Activated T-helper 17 cell treated with anti-CD3 and anti-CD28 coated beads, Interleukin-2, amount 50 U/mL, for 72 hours (primary cell): Measurements from ENCODE around the gene EIF1. TPM values are rescaled to one million over a fixed set of nuclear protein-coding genes. Genes with fewer than 3 reads are reported as not detected.

Source experiments
- ATAC-seq: fragments of 150-1000 bp; cut with Tn5 transposase; replicated peaks from 2 replicates; pipeline ENCODE4 v1.10.0; 2021; ENCODE audit warnings: mild to moderate bottlenecking, moderate library complexity
- H3K27ac Mint-ChIP-seq: one replicate; pipeline ENCODE4 v1.8.0; 2022; ENCODE audit warnings: mixed read lengths
- H3K27me3 Mint-ChIP-seq: one replicate; pipeline ENCODE4 v1.8.0; 2022; ENCODE audit warnings: mixed read lengths
- H3K36me3 Mint-ChIP-seq: one replicate; pipeline ENCODE4 v1.8.0; 2022; ENCODE audit warnings: low read depth, mild to moderate bottlenecking, mixed read lengths
- H3K4me1 Mint-ChIP-seq: one replicate; pipeline ENCODE4 v1.8.0; 2022; ENCODE audit warnings: mixed read lengths
- H3K4me3 Mint-ChIP-seq: one replicate; pipeline ENCODE4 v1.8.0; 2022; ENCODE audit warnings: mild to moderate bottlenecking, mixed read lengths
- H3K9me3 Mint-ChIP-seq: one replicate; pipeline ENCODE4 v1.8.0; 2022; ENCODE audit warnings: mixed read lengths
- total RNA-seq, 2 donors: library from RNA; stranded (reverse); gene quantifications; one replicate each; pipeline ENCODE4 v1.2.3, GENCODE V29; 2022

Gene EIF1
- total RNA-seq, 2 donors from 2014 or later = 925 to 935 TPM

GRCh38 chr17:41741709-41742108 lies 53.0 kb downstream of the EIF1 start:
- H3K27me3 Mint-ChIP-seq = peaks cover 9% of the 10 kb centered on the region
- H3K27ac Mint-ChIP-seq = no peak overlapping the region
- H3K4me1 Mint-ChIP-seq = no peaks in the 10 kb centered on the region
- no peaks in the 10 kb centered on the region for H3K36me3 Mint-ChIP-seq
- no peaks in the 10 kb centered on the region for H3K9me3 Mint-ChIP-seq
- no peak overlapping the region for H3K4me3 Mint-ChIP-seq
- no peak for ATAC-seq

Other genes with a start within 250 kb of the EIF1 start
- not detected for gene KRT38, start 247.9 kb upstream of the EIF1 start, total RNA-seq
- not detected for gene KRT32, start 221.5 kb upstream of the EIF1 start, total RNA-seq
- not detected for gene KRT35, start 207.7 kb upstream of the EIF1 start, total RNA-seq
- gene KRT36, start 199.0 kb upstream of the EIF1 start, total RNA-seq = not detected
- gene KRT13, start 183.3 kb upstream of the EIF1 start, total RNA-seq = not detected
- not detected for gene KRT15, start 170.0 kb upstream of the EIF1 start, total RNA-seq
- gene KRT19, start 160.6 kb upstream of the EIF1 start, total RNA-seq = not detected
- gene KRT9, start 116.8 kb upstream of the EIF1 start, total RNA-seq = not detected
- gene KRT14, start 102.0 kb upstream of the EIF1 start, total RNA-seq = not detected
- not detected for gene KRT16, start 76.1 kb upstream of the EIF1 start, total RNA-seq
- gene KRT17, start 64.3 kb upstream of the EIF1 start, total RNA-seq = 1 to 10 TPM in 1 of 2 donors, under 1 TPM in 1; 0.58 to 2.5 TPM
- gene GAST, start 23.4 kb downstream of the EIF1 start, total RNA-seq = not detected
- gene HAP1, start 45.8 kb downstream of the EIF1 start, total RNA-seq = under 1 TPM; 0.13 to 0.15 TPM
- under 1 TPM; 0.32 to 0.45 TPM for gene JUP, start 97.8 kb downstream of the EIF1 start, total RNA-seq
- under 1 TPM; 0.64 to 0.89 TPM for gene P3H4, start 123.1 kb downstream of the EIF1 start, total RNA-seq
- gene FKBP10, start 124.1 kb downstream of the EIF1 start, total RNA-seq = under 1 TPM; 0.09 to 0.37 TPM
- gene NT5C3B, start 147.3 kb downstream of the EIF1 start, total RNA-seq = 10 to 100 TPM; 51.2 to 70.3 TPM
- gene KLHL10, start 148.9 kb downstream of the EIF1 start, total RNA-seq = under 1 TPM in 1 of 2 donors, not detected in 1; 0.16 TPM
- 10 to 100 TPM; 15.1 to 16.2 TPM for gene KLHL11, start 176.5 kb downstream of the EIF1 start, total RNA-seq
- 100 to 1,000 TPM in 1 of 2 donors, 10 to 100 TPM in 1; 95.4 to 222 TPM for gene ACLY, start 230.1 kb downstream of the EIF1 start, total RNA-seq
- gene ODAD4, start 241.7 kb downstream of the EIF1 start, total RNA-seq = under 1 TPM; 0.63 to 0.93 TPM